HG03280 (cell line): ENCODE measurements around the gene ANXA5.
"Not testable (repeated sequence)": the region's sequence is repeated elsewhere in the genome, so short reads cannot be mapped to it uniquely, and the experiment has no call there.

Experiments used
- ATAC-seq: cut with Tn5 transposase; IDR thresholded peaks from one replicate; pipeline ENCODE4 v1.9.1; 2021; ENCODE audit warnings: mild to moderate bottlenecking, moderate library complexity; ENCODE audit not compliant: unreplicated experiment

The ANXA5 gene

DNA sequence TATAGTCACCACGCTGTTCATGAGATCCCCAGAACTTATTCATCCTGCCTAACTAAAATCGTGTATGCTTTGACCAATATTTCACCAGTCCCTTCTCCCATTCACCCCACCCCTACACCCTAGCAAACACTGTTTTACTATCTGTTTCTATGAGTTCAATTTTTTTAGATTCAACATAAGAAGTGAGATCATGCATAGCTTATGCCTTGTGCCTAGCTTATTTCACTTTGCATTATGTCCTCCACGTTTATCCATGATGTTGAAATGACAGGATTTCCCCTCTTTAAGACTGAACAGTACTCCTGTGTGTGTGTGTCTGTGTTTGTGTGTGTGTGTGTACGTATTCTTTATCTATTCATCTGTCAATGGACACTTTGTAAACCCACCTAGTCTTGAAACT, 16.8 kb downstream of the ANXA5 start:
- ATAC-seq, result no peak

DNA sequence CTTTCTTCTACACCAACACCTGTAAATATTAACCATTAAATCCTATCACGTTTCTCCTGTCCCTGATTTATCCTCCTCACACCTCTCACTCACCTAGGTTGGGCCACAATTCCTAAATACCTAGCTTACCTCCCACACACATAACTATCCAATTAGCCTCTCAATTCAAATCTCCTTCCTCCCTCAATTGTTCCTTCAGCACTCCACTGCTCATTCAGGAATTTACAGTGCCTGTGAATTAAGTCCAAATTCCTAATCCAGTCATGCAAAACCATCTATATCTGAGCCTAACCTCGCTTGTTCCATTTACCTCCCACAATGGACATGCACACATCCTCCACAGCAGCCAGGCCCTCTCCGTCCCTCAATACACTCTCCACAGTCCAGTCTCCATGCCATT, 17.5 kb downstream of the ANXA5 start:
- ATAC-seq, result no peak

DNA sequence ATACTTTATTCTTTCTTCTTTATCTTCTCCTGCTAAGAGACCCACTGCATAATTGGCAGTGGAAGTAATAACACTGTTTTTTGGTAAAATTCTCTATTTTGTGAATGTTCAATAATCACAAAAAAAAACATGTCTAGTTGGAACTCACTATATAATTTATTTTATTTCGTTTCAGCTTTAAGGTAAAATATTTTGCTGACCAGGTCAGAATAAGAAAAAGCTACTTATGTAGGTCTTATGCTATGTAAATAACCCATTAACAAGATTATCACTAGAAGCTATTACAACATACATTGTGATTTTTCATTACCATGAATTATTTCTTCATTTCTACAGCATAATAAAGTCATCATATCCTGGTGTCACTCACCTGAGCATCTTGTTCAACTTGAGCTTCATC, 19.3 kb downstream of the ANXA5 start:
- no peak for ATAC-seq

DNA sequence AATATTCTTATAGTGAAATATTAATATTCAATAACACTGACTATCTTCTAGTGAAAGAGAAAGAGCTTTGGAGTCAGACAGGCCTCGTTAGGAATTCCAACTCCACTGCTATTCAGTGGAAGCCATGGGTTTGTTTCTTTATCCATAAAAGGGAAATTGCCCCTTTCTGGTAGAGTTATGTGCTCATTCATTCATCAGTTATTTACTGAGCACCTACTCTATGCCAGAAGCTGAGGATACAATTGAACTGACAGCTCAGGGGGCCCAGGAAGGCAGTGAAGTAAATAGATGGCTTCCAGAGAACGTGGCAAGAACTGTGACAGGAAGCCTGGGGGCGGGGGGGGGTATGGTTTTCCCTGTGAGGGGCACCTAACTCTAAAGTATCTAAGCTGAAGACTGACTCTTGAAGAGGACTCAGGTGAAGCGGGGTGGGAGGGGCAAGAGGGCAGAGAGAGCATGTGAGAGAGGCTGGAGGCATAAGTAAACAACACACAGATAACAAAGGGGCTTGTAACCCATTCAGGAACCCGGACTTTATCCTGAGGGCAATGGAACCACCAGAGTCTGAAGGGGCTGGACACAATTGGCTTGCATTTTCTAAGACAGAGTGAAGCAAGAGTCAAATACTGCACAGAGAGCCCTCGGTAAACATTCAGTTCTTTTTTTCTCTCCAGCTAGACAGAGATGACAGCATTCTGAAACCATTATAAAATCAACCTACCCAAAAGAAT, 20.3 kb downstream of the ANXA5 start:
- no peak for ATAC-seq

DNA sequence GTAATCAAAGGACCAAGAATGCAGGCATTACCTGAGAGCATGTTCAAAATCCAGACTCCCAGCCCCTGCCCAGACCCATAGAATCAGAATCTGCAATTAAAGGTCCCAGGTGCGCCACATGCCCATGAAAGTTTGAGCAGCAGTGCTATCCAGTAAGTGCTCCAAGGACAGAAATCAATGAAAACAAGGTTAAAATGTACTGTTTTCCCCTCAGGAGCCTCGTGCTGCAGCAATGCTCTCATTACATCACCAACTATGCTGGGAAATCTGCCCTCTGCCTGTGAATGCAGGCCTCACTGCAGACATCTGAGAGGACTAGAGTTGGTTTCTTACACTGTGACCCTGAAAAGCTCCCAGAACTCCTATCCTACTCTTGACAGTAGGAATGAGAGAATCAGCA, 21.1 kb downstream of the ANXA5 start:
- no peak for ATAC-seq

DNA sequence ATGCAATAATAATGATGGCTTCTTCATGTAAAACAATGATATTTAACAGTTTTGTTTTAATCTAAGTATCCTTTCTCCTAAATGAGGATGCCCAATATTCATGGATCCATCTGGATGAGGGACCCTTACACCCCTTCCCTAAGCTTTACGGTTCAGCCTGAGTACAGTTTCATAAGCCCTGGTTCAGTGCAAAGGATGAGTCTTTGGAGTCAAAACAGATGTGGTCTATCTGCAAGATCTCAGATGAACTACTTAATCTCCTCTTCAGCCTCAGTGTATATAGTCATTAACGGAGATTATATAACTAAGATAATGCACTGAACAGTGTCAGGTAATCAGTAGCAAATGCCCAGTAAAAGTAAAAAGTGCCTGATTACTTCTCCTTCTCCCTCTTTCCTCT, 22.1 kb downstream of the ANXA5 start:
- no peak for ATAC-seq

DNA sequence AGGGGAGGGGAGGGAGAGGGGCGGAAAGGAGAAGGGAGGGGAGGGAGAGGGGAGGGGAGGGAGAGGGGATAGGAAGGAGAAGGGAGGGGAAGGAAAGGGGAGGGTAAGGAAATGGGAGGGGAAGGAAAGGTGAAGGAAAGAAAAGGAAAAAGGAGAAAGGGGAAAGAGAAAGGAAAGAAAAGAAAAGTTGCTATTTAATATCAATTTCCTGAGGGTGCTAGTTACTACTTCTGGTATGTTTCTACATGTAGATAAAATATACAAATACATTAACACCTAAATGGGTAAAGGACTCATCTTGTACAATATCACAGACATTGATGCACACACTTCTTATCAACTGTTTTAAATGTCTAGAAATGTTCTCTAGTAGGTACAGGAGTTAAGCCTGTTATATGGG, 22.6 kb downstream of the ANXA5 start:
- no peak for ATAC-seq

DNA sequence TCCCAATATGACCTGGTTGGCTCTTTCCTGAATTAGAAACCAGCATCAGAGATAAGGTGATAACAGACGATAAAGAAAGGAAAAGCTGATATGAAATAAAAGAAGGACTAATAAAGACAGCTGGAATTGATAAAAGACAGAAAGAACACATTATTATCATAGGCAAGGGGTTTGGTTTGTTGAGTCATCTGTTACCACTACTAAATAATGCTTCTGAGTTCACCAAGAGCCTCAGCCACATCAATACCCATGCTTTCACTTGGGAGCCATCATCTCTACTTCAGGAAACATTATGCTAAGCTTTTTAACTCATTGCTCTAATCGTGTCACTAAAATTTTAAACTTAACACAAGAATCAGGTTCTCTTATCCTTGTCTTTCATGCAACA, 27.6 kb downstream of the ANXA5 start:
- ATAC-seq, result no peak

DNA sequence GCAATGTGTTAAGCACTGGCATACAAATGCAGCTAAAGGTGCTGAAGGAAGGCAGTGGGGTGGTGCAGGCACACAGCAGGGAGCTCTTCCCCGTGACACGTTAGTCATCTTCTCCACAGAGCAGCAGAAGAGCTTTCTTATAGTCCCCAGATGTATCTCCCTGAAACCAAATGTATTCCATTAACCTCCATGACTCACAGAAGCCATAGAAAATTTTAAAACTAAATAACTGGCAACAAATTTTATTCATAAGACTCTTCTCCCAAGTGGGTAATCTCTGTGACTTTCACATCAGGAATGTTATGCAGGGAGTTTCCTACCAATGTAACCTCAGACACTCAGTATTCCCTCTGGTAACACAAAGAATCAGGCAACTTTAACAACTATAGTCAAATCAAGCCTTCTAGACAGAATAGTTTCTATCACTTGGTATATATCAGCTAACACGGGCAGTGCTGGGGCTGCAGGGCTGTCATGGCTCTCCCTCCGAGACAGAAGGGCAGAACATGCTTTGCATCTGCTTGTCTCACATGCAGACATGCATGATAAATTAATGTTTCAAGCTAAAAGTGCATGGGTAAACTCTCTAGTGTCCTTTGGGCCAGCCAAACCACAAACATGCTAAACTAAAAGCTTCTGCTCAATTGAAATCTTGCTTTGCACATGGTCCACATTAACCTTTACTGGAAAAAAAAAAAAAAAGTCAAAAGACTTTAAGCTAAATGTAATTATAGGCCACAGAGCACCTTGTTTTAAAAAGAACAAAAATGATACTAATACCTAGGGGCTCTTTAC, 28.2 kb downstream of the ANXA5 start:
- ATAC-seq, result no peak

DNA sequence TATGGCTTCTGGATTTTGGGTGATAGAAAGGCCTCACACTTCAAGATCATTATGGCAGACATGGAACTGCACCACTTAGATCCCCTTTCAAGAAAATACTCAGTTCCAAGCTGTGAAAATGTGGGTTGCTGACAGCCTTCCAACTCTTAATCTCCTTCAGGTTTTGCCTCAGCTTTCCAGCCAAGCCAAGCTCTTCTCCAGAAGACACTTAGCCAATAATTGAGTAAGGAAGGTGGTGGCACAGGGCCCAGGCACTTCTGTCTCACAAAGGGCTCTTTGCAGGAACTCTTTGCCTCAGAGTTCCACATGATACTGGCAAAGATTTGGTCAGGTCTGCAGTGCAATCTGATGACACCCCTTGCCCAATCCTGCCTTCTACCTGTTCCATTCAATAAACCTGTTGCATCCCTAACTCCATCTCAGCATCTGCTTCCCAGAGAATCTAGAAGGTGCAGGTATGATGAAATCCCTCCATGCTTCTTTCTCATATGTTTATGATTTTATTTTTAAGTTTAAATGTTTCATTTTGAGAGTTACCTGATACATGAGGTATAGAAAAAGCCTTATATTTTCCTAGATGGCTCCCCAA, 30.6 kb downstream of the ANXA5 start:
- no peak for ATAC-seq

DNA sequence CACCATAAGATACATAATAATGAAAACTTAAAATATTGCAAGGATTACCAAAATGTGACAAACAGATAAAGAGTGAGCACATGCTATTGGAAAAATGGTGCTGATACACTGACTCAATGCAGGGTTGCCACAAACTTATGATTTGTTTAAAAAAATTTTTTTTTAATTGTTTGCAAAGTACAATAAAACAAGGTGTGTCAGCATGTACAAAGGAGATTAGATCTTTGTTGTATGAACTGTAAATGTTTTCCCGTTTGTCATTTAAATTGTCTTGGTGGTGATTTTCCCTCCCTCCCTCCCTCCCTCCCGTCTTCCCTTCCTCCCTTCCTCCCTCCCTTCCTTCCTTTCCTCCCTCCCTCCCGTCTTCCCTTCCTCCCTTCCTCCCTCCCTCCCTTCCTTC, 31.4 kb downstream of the ANXA5 start:
- no peak for ATAC-seq

DNA sequence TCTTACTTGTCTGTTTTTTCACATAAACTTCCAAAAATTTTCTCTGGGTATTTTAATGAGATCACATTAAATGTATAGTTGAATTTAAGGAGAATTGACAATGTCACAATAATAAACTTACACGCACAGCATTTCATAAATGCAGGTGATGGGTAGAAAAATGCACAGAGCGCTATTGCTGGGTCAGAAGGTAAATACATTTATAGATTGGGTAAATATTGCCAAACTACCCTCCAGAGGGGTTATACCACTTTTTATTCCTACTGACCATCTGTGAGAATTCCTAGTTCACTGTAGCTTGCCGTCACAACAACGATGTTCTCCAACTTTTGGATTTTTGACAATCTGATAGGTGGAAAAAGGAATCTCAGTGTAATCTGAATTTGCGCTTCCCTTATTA, 34.6 kb downstream of the ANXA5 start:
- ATAC-seq, result no peak

DNA sequence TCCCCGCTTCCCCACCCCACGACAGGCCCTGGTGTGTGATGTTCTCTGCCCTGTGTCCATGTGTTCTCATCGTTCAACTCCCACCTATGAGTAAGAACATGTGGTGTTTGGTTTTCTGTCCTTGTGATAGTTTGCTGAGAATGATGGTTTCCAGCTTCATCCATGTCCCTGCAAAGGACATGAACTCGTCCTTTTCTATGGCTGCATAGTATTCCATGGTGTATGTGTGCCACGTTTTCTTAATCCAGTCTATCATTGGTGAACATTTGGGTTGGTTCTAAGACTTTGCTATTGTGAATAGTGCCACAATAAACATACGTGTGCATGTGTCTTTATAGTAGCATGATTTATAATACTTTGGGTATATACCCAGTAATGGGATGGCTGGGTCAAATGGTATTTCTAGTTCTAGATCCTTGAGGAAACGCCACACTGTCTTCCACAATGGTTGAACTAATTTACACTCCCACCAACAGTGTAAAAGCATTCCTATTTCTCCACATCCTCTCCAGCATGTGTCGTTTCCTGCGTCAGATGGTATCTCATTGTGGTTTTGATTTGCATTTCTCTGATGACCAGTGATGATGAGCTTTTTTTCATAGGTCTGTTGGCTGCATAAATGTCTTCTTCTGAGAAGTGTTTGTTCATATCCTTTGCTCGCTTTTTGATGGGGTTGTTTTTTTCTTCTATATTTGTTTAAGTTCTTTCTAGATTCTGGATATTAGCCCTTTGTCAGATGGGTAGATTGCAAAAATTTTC, 36.4 kb downstream of the ANXA5 start:
- ATAC-seq, result not testable (repeated sequence)

DNA sequence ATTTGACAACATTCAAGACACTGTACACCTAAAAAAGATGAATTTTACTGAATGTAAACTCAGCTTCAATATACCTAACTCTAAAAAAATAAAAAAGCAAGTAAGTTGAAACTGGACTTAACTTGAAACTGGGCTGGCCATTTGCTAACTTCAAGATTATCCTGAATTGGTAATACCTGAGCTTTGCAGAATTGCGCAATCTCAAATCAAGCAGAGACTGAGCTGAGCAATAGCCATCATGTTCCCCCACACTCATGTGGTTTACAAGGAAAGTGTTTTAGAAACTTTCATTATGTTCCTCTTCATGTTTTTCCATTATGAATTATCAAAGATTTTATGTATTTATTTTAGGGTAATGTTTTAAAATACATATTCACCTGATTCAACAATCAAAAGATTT, 38.7 kb downstream of the ANXA5 start:
- no peak for ATAC-seq

DNA sequence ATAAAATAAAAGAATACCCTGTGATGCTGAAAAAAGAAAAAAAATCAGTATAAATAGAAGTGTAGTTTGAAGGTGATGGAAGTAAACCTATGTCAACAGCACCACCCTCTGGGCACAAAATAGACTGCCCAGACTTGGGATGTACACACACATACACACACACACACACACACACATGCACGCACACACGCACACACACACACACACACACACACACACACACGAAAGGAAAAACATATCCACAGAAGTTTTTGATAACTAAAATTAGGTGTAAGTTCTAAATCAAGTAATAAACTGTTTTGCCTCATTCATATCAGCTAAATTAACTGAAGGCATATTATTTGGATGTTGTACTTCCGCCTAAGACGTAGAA, 40.5 kb downstream of the ANXA5 start:
- peak; percentile 49 for ATAC-seq

DNA sequence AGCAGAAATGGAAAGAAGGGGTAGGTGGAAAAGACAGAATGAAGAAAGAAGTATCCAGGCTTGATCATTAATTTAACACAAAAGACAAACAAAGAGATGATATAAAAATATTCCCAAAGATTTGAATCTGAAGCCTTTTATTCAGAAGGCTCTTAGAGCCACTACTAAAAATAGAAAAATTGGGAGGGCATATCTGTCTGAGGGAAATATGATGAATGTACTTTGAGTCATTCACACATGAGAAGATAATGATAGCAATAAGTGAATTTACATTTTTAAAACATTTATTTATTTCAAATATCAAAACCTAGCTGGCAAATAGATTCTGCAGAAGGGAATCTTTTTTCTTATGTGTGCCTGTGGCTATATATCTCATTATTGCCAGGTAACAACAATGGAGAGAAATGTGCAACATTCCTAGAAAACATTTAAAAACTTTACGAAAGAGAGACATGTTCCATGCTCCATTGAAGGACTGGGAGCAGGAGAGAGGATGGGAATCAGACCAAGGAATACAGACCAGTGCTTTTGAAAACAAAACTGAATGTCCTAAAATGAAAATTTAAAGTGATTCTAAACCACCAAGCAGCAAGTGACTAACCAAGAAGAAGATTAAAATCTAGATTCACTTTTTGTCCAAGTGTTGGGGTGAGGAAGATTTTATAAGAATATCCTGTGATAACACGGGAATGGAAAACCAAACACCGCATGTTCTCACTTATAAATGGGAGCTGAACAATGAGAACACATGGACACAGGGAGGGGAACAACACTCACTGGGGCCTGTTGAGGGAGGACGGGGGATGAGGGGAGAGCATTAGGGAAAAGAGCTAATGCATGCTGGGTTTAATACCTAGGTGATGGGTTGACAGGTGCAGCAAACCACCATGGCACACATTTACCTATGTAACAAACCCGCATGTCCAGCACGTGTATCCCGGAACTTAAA, 41.2 kb downstream of the ANXA5 start:
- no peak for ATAC-seq

DNA sequence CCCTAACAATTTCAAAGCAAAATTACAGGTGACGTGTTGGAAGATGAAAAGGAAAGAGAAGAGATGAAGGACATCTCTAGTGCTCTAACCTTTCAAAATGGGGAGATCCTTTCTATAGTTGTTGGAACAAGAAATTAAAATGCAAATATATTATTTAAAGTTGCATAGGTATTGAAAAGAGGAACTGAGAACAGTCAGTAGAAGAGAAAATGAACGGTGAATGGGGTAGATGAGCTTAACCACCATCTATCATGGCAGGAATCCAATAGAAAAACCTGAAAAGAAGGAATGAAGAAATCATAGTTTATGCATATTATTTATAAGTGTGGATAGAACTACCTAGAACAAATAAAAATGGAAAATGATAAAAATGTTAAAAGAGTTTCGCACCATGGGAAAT, 42.0 kb downstream of the ANXA5 start:
- ATAC-seq, result peak; percentile 89

DNA sequence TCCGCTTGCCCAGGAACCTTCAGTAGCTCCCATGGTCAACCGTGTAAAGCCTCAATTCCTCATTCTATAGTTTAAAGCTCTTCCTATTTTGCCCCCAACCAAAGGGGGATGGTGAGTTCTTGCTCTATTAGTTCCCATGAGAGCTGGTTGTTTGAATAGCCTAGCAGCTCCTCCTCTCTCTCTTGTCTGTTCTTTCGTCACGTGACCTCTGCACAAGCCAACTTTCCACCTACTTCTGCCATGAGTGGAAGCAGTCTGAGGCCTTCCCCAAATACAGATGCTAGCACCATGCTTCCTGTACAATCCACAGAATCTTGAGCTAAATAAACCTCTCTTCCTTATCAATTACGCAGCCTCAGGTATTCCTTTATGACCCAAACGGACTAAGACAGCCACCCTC, 42.8 kb downstream of the ANXA5 start:
- ATAC-seq, result no peak

DNA sequence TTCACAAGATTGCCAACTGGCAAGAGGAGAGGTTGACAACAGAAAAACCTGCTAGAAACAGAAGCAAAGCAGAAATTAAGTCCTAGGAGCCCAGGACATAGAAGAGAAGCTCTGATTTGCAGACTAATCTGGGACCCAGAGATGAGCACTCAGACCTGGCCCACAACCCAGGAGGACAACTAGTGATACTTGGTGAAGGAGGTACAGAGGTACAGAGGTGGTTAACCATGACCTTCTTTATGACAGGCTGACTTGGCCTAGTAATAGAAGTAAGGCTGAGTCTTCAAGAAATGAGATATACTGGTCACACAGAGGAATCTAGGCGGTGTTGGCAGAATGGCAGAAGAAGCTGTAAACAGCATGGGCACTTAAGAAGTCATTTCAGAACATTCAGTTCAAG, 43.6 kb downstream of the ANXA5 start:
- no peak for ATAC-seq

DNA sequence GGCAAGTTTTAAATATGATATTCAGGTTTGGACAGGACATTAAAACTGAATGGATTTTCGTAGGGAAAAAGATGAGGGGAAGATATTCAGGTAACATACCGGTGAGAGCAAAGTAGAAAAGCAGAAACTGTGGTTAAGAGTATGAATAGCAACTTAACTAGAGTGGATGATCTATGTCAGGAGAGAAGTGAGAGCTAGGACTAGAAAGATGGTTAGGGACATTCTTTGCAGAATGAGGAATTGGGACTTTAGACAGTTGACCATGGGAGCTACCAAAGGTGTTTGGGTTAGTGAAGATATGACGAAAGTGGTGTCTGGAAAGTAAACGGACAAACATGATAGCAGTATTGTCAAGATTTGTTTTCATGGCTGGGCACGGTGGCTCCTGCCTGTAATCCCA, 45.2 kb downstream of the ANXA5 start:
- ATAC-seq, result no peak
